Brain pericyte (primary cell): ENCODE data around the gene BRPF1.

Source experiments
- DNase-seq: peaks from one replicate; pipeline ENCODE4 v3.0.0-alpha.2; 2012; ENCODE audit warnings: low read depth, low spot score

Gene BRPF1

DNA sequence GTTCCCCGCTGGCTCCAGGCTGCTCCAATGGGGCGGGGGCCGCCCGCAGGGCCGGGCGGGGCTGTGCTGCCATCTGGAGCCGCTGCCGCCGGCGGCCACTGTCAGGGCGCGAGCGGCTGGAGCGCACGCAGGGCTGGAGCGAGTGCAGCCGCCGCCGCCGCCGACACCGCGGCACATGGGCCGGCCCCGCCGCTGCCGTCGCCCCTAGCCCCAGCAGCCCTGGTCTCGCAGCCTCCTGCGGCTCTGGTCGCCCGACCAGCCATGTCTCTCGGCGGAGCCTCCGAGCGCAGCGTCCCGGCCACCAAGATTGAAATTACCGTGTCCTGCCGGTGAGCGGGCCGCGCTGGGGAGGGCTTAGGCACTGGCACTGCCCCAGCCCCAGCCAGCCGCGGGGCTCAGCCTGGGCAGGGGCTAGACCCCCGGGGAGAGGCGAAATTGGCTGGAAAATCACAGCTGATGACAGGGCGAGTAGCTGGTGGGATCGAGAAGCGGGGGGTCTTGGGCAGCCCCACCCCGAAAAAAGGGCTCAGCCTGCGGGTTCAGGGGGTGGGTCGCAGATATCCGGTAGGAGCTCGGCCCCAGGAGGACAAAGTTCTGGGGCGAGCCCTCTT, 27.7 kb upstream of the BRPF1 start, which contains the start of gene CPNE9:
CPNE9 (plus strand) TSS at position 98 of the 611 bp plus-strand sequence; CDS start at position 262, 164 bp downstream.
- DNase-seq: no peak

DNA sequence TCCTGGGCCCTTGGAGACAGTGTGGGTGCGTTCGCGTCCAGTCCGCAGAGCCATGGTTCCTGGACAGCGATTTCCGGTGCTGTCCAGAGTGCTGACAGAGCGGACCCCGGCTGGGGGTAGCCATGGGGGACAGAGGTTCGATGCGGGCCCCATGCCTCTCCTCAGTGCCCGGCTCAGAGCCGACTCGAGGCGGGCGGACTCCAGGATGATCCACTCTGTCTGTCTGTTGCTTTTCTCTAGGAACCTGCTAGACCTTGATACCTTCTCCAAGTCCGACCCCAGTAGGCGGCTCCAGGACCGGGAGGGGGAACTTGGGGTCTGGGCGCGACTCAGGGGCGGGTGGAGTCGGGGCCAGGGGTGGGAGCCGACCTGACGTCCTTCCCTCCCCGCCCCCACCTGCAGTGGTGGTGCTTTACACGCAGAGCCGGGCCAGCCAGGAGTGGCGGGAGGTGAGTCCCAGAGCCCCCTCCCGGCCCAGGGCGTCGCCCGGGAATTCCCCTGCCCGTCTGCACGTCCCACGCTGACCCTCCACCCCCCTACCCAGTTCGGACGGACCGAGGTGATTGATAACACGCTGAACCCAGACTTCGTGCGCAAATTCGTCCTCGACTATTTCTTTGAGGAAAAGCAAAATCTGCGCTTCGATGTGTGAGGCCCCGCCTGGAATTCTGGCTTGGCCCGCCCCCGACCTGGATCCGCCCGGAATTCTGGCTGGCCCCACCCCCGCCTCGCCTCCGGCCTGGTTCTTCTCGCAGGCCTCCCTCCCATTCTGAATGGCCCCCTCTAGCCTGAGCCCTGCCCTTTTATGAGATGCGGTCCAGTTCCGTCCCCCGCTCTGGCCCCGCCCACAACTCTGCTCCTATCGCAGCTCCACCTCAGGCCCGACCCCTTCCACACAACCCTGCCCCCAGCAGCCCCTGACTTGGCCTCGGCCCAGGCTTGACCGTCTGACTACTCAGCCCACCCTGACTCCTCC, 26.9 kb upstream of the BRPF1 start:
- no peak for DNase-seq

DNA sequence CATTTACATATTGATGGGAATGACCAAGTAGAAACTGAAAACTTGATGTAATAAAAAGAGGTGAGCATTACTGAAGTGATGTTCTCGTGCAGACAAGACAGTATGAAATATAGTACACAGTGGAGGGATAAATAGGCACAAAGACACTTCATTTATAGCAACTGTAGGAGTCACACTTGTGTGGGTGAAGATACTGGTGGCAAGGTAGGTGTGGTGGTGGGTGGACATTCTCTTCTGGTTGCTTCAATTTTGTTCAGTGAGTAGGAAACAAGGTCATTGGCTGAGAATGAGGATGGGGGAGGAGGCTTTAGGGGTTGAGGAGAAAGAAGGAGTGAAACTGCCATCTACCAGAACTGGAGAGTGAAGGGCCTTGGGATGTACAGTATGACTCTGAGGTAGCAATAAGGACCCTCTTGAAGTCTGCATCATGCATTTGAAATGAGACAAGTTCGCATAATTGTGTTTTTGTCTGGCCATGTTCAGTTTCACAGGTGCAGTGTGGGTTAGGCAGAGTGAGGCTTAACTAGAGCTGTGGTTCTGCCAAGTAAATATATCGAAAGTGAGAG, 21.3 kb upstream of the BRPF1 start:
- no peak for DNase-seq

DNA sequence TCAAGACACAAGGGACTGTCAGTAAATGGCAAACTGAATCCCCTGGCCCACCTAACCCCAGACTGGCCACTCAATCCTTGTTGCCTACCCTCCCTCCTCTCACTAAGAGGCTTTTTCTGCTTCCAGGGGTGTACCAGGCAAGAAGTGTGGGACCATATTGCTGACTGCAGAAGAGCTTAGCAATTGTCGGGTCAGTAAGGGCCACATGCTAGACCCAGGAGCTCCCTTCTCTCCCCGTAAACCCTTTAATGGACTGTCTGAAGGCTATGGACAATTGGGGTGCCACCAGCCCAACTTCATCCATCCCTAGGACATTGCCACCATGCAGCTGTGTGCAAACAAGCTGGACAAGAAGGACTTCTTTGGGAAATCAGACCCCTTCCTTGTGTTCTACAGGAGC, 19.1 kb upstream of the BRPF1 start:
- no peak for DNase-seq

DNA sequence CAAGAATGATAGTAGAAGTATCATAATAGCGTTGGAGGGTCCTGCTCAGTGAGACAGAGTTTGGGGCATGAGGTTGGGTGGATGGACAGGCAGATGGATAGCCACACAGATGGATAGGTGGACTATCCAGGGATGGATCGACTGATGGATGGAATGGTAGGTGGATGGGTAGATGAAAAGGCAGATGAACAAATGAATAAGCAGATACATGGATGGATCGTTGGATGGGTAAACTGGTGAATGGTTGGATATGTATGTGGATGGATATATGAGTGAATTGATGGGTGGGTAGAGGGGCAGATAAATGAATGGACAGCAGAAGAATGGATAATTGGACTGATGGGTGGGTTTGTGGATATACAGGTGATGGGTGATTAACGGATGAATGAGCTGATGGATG, 18.4 kb upstream of the BRPF1 start:
- DNase-seq: no peak

DNA sequence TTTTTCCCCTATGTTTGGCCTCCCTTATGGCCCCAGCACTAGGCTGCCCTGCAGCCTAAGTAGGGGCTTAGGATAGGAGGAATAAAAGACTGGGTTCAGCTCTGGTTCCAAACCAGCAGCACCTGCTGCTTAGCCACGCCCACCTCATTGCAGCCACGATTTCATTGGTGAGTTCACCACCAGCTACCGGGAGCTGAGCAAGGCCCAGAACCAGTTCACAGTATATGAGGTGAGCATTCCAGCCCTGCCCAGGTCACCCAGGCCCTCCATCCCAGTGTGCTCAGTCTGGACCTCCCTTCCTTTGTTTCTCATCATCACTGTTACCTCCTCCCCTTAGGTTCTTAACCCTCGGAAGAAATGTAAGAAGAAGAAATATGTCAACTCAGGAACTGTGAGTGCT, 16.4 kb upstream of the BRPF1 start:
- no peak for DNase-seq

DNA sequence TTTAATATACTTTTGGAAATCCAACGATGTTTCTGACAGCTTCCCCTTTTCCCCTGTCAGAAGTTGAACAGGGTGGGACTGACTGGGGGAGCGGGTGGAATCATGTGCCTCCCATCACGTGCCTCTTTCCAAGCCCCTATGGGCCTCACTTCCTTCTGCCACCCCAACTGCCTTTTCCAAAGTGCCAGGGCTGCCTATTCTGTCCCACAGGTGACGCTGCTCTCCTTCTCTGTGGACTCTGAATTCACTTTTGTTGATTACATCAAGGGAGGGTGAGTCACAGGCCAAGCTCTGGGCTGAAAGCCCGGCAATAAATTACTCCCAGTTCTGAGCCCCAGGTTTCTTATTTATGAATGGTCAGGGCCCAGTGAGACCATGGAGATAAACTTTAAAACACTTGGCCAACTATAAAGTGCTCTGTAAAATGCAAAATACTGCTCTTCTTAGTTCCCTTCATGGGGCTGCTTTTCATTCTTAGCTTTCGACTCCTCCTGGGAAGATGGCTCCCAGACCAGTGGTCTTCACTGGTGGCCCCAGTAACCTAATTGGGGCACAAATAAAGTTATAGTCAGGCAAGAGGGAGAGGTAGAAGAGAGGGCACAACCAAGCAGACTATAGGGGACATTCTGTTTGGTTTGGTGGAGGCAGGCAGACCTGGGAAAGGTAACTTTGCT, 15.6 kb upstream of the BRPF1 start:
- DNase-seq: no peak

DNA sequence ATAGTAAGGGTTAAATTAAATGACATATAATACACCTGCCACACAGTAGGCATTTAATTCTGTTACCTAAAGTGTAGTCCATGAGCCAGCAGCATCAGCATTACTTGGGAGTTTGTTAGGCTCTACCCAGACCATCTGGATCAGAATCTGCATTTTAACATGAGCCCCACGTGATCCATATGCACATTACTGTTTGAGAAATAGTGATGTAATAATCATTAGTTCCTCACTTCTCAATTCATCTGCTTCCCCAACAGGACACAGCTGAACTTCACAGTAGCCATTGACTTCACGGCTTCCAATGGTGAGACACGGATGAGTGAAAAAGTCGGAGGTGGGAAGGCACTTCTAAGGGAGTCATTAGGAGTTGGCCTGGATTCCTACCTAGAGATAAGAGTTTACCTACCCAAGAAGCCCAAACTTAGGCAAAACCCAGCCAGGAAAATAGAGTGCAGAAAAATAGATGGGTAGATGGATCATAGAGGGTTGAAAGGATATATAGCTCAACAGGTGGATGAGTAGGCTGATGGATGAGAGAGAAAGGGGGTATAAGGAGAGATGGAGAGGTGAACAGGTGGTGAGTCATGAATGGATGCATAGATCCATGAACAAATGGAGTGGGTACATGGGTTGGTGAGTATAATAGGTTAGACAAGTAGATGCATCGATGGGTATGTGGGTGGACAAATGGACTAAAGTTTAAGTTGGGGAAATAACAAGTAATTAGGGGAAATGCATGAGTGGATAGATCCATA, 14.6 kb upstream of the BRPF1 start:
- no peak for DNase-seq

DNA sequence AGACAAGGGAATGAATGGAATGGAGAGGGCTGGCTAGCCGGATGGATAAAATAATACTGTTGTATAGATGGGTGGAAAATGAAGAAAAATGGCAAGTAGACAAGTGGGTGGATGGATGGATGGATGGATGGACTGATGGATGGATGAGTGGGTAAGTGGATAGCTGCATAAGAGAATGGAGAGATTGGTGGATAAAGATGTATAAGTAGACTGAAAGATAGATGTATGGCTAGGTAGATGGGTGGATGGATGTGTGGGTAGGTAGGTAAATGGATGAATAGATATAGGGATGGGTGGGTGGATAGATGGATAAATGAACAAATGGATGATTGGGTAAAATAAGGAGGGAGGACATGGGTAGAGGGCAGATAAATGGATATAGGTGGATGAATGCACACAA, 14.0 kb upstream of the BRPF1 start:
- DNase-seq: no peak

DNA sequence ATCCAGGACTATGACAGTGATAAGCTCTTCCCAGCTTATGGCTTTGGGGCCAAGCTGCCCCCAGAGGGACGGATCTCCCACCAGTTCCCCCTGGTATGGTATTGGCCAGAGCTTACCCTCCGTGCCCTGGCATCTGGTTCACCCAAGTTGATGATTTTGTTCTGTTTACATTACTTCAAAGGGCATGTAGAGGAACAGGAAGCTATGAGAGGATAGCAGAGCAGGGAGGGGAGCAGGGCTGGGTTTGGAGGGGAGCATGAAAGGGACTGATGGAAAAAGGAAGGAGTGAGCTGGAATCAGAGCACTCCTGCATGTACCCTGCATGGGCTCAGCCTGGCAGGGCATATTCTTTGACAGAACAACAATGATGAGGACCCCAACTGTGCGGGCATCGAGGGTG, 13.4 kb upstream of the BRPF1 start:
- DNase-seq: no peak

DNA sequence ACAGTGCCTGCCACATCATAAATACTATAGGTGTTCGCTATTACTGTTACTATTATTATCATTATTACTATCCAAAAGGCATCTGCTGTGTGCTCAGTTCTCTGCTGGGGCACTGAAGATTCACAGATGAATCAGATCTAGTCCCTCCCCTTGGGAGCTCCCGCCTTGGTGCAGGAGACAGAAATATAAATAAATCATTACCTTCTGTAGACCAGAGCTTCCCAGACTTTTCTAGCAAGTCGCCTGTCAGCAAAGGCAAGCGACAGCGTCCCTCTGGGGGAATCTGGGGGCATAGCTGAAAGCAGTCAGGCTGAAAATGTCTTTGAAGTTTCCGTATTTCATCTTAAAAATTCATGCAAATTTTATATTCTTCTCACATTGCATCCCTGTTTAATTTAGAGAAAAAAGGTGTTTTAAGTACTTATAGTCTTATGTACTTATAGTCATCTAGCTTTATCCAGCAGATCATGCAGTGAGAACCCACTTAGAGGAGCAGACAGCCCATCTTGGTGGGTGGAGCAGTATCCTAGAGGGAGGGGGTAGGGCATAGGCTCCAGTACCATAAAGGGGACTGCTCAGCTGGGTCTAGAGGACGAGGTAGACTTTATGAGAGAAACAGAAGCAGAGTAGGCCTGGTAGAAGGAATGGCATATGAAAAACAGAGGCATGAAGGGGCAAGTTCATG, 10.4 kb upstream of the BRPF1 start:
- DNase-seq: no peak

DNA sequence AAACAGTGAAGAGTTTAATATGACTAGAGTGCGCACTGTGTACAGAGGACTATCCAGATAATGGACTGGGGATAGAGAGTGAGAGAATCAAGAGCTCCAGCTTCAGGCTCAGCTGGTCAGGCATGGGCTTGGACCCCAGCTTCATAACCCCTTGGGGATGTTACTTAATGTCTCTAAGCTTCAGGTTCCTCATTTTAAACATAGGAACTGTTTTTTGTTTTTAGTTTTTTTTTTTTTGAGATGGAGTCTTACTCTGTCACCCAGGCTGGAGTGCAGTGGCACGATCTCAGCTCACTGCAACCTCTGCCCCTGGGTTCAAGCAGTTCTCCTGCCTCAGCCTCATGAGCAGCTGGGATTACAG, 9.9 kb upstream of the BRPF1 start:
- no peak for DNase-seq

DNA sequence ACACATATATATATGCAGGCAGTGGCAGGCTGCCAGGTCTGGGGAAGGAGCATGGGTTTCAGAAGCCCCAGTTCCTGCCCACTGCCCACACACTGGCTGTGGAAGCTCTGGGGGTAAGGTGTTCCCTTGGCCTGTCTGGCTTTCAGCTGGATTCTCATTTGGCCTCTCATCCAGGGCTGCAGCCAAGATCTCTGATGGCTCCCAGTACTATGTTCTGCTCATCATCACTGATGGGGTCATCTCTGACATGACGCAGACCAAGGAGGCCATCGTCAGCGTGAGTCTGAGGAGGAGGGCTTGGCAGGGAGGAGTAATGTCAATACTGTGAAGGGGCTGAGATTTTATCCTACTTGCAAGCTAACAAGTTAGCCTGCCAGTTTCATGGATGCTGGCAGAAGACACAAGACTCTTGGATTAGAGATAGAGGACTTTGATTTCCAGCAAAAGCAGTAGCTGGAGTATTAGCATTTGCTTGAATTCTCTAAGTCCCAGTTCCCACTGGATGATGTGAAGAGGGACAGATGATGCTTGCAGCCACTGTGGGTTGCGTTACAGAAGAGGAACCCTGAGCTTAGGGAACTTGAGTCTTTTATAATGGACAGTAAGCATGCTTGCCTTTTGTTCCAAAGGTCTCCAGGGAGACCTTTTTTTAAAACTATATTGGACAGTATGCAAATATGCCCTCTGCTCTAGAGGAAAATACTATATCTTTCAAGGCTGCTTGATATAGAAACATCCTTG, 5.6 kb upstream of the BRPF1 start:
- DNase-seq: no peak

DNA sequence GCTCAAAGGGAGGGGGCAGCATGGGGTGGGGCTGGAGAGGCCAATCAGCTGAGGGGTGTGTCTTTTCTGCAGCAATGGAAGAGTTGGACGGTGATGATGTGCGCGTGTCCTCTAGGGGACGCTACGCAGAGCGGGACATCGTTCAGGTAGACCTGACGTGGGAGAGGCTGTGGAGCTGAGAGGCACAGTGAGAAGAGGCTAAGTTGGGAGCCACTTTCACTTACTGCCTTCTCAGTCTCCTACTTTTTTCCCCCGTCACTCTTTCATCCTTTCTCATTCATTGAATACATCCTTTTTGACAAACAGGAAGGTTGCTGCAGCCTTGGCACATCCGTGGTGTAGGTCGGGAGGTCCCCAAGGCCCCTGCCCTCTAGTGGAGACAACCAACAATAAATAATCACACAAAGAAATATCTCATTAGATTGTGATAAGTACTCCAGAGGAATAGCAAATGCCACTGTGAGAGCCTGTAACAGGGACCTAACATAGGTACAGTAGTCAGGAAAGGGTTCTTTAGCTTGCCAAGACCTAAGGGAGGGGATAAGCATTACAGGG, 4.4 kb upstream of the BRPF1 start:
- no peak for DNase-seq

DNA sequence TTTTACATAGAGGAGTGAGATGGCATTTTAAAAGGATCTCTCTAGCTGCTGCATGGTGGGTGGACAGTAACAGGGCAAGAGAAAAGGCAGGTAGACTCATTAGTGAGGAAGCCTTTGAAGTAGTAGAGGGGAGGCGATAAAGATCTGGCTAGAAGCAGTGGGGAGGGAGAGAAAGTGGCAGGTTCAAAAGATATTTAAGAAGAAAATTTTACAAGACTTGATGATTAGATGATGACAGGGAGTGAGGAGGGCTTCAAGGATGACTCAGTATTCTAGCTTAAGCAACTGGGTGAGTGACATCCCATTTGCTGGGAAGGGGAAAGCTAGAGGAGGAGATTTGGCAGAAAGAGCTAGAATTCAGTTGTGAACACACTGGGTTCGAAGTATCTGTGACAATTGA, 3.8 kb upstream of the BRPF1 start:
- DNase-seq: no peak

DNA sequence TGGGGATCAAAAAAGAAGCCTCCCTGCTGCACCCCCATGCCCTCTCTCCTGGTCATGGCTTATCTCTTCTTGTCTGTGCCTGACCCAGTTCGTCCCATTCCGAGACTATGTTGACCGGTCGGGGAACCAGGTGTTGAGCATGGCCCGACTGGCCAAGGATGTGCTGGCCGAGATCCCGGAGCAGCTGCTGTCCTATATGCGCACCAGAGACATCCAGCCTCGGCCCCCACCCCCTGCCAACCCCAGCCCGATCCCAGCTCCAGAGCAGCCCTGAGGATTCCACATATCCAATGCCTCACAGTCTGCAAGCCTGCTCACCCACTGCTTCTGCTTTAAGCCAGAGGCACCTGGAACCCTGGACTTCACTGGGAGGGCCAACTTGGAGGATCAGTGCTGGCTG, 2.1 kb upstream of the BRPF1 start:
- DNase-seq: no peak

DNA sequence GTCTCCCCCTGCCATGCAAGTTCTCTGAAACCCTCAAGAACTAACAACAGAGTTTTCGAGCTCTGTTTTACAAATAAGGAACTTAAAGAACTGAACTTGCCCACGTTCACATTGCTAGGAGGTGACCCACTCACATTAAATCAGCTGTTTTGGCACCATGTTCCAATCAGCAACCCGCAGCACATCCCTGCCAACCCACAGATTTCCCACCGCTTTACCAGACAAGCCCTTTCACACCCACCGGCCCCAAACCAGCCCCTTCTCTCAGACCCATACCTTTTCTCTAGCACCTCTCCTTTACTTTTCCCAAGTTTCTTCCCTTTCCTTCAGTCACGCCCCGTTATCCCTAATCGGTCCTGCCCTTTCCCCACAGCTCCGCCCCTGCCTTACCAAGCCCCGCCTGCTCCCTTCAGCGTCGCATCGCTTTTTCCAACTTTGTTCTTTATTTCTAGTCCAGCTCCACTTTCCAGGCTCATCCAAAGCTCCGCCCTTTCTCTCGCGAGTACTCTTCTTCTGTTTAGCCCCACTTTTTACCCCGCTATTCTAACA, 804 bp upstream of the BRPF1 start:
- no peak for DNase-seq

DNA sequence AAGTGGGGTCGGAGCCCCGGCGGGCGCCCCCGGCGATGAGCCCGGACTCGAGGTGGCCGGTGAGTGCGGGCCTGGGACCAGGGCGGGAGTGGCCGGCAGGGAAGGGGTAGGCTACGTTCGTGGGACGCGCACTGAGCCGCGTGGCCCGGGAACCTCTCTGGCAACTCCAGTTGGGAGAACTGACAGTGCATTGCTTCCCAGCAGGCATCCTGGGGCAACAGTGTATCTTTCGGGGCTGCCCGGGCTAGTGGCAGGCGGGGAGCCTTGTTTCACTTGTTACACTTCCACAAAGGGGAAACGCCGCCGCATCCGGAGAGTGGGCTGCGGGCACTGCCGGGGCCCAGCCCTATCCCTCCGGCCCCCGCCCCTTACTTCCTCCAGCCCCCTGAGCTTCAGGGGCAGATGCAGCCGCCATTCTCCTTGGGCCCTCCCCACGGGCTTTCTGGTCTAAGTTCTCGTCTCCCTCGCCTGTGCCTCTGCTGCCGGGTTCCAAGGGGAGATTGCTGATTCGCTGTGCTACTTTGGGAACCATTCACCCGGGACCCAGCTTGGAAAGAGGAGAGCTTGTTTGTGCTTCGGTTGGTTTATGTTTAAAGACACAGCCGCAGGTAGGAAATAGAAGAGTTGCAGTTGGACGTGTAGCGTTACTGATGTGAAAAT, 675 bp downstream of the BRPF1 start:
- no peak for DNase-seq

DNA sequence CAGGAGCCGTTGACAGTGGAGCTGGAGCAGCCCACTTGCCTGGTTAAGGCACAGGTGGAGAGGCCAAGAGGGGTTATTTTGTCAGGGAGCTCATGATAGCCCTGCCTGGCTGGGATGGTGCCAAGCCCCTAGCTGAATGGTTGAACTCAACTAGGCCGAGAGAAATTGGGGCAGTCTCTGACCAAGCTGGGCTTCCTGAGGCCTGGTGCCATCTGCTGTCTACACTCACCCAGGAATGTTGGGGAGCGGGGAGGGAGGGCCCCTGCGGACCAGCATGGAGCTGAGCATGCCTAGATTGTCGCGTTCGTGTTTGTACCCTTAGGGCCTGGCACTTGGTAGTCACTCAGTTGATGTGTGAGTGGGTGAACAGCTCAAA, 1.2 kb downstream of the BRPF1 start:
- no peak for DNase-seq
